PC-3 (cell line): ENCODE measurements around the gene HPSE2. TPM values are rescaled to one million over a fixed set of nuclear protein-coding genes. Genes with fewer than 3 reads are reported as not detected.

Experiments
- ATAC-seq: fragments of 200-7000 bp; cut with Tn5 transposase; 2 replicates; pipeline ENCODE4 v1.9.1; 2020; ENCODE audit warnings: mild to moderate bottlenecking, moderate library complexity
- BruUV-seq: library from RNA; stranded (reverse); fragments of 400-500 nt; replicated peaks from 2 replicates; lab custom pipeline; 2021; lab: Mats Ljungman, UMichigan
- CTCF ChIA-PET: fragments of 300-600 bp; sonication (Branson Sonifier 250); formaldehyde crosslinking; loops from one replicate; lab custom pipeline; 2022; ENCODE audit warnings: antibody characterized with exemption; lab: Charles Lee
- POLR2A ChIA-PET: fragments of 300-600 bp; sonication (Branson Sonifier 250); formaldehyde crosslinking; loops from one replicate; lab custom pipeline; 2022; ENCODE audit warnings: antibody characterized with exemption; ENCODE audit not compliant: unreplicated experiment; lab: Charles Lee
- DNase-seq: peaks from one replicate; pipeline ENCODE4 v3.0.0-alpha.2; 2015
- H2AFZ ChIP-seq: fragments of 300-600 bp; sonication (generic); 2 replicates; pipeline ENCODE4 v1.6.0; 2016; ENCODE audit warnings: antibody characterized with exemption, low read length
- H3F3A ChIP-seq: fragments of 300-600 bp; sonication (generic); one replicate; pipeline ENCODE4 v1.6.0; 2017; ENCODE audit warnings: antibody characterized with exemption, low read length, control low read depth, mild to moderate bottlenecking; ENCODE audit not compliant: unreplicated experiment
- H3K27ac ChIP-seq: fragments of 300-600 bp; sonication (generic); 2 replicates; pipeline ENCODE4 v1.5.1; 2016; ENCODE audit warnings: mild to moderate bottlenecking, low read length
- H3K27me3 ChIP-seq: fragments of 300-600 bp; sonication (generic); 2 replicates; pipeline ENCODE4 v1.6.1; 2016; ENCODE audit warnings: low read length, mixed read lengths
- H3K36me3 ChIP-seq: fragments of 300-600 bp; sonication (generic); 2 replicates; pipeline ENCODE4 v1.6.1; 2016; ENCODE audit warnings: low read depth, mixed run types, low read length, mixed read lengths
- H3K4me1 ChIP-seq: fragments of 300-600 bp; sonication (generic); 2 replicates; pipeline ENCODE4 v1.5.1; 2016; ENCODE audit warnings: low read length; ENCODE audit not compliant: insufficient read depth
- H3K4me2 ChIP-seq: fragments of 300-600 bp; sonication (generic); 2 replicates; pipeline ENCODE4 v1.6.0; 2016; ENCODE audit warnings: low read length
- H3K4me3 ChIP-seq: fragments of 300-600 bp; sonication (generic); 2 replicates; pipeline ENCODE4 v1.5.1; 2016; ENCODE audit warnings: mild to moderate bottlenecking, low read length, mixed read lengths
- H3K79me2 ChIP-seq: fragments of 300-600 bp; sonication (generic); 2 replicates; pipeline ENCODE4 v1.6.1; 2017; ENCODE audit warnings: low read length, mixed read lengths
- H3K9ac ChIP-seq: fragments of 300-600 bp; sonication (generic); 2 replicates; pipeline ENCODE4 v1.6.0; 2016; ENCODE audit warnings: mild to moderate bottlenecking, low read length
- H3K9me2 ChIP-seq: fragments of 300-600 bp; sonication (generic); replicated peaks from 2 replicates; pipeline ENCODE4 v1.6.1; 2016; ENCODE audit warnings: mixed run types, low read length, mixed read lengths
- H3K9me3 ChIP-seq: fragments of 300-600 bp; sonication (generic); 2 replicates; pipeline ENCODE4 v1.6.1; 2016; ENCODE audit warnings: low read length, mixed read lengths
- H4K20me1 ChIP-seq: fragments of 300-600 bp; sonication (generic); 2 replicates; pipeline ENCODE4 v1.6.1; 2016; ENCODE audit warnings: low read length, mixed read lengths
- EZH2 ChIP-seq: fragments of 300-600 bp; sonication (generic); IDR thresholded peaks from one replicate; pipeline ENCODE4 v1.6.1; 2017; ENCODE audit warnings: antibody characterized with exemption, mild to moderate bottlenecking, low read length; ENCODE audit not compliant: unreplicated experiment
- EZH2phosphoT487 ChIP-seq: fragments of 300-600 bp; sonication (generic); IDR thresholded peaks from 2 replicates; pipeline ENCODE4 v1.6.1; 2018; ENCODE audit warnings: mild to moderate bottlenecking, antibody characterized with exemption, low read length, borderline replicate concordance
- intact Hi-C: fragments of 100-400 bp; cut with micrococcal nuclease; formaldehyde crosslinking; loops from 2 replicates; pipeline ENCODE4 v1.9.0; 2023
- total RNA-seq: library from RNA; depleted of rRNA; stranded (reverse); fragments of >200 nt; gene quantifications from 2 replicates; pipeline ENCODE4 v1.2.3, GENCODE V29; 2014
- TF ChIP-seq, protein P1 (sequence below): fragments of 300-600 bp; sonication (generic); conservative IDR thresholded peaks from 2 replicates; pipeline ENCODE4 v1.5.1; 2017; ENCODE audit warnings: antibody characterized with exemption, low read depth, mild to moderate bottlenecking, low read length

HPSE2 gene
- total RNA-seq, 1 experiment from 2014 or later = 0.15 TPM

DNA sequence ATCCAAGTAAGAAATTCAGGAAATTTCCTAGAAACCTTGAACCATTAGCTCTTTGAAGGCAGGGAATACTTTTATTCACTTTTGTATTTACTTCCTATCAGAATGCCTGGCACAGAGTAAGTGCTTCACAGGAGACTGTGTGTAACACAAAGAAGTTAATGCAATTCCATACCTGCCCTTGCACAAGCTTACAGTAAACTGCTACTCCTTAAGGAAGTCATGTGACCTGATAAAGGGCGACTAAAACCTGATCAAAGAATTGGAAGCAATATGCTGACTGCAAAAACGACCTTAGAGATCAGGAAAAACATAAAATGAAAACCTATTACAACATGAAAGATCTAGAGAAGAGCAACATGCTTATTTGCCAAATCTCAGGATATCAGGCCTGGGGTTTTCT, 610.7 kb downstream of the HPSE2 start:
- peaks cover 27% of the 10 kb centered on the region; the same call in 1 of the 2 replicates for H3K27me3 ChIP-seq
- intact Hi-C loops = no loop called here
- no peak overlapping the region for H3K27ac ChIP-seq
- no peaks in the 10 kb centered on the region for H3K36me3 ChIP-seq
- BruUV-seq = no TSS peak
- TF ChIP-seq EZH2phosphoT487 = no peak
- TF ChIP-seq, protein P1, sequence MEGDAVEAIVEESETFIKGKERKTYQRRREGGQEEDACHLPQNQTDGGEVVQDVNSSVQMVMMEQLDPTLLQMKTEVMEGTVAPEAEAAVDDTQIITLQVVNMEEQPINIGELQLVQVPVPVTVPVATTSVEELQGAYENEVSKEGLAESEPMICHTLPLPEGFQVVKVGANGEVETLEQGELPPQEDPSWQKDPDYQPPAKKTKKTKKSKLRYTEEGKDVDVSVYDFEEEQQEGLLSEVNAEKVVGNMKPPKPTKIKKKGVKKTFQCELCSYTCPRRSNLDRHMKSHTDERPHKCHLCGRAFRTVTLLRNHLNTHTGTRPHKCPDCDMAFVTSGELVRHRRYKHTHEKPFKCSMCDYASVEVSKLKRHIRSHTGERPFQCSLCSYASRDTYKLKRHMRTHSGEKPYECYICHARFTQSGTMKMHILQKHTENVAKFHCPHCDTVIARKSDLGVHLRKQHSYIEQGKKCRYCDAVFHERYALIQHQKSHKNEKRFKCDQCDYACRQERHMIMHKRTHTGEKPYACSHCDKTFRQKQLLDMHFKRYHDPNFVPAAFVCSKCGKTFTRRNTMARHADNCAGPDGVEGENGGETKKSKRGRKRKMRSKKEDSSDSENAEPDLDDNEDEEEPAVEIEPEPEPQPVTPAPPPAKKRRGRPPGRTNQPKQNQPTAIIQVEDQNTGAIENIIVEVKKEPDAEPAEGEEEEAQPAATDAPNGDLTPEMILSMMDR = no peak
- no peak overlapping the region for H3K4me2 ChIP-seq
- ATAC-seq = no peak
- no peaks in the 10 kb centered on the region for H3K9me3 ChIP-seq
- no peak for DNase-seq
- H4K20me1 ChIP-seq = no peaks in the 10 kb centered on the region
- CTCF ChIA-PET = no interaction called here
- H2AFZ ChIP-seq = no peak overlapping the region
- POLR2A ChIA-PET = no interaction called here
- no peaks in the 10 kb centered on the region for H3F3A ChIP-seq
- H3K9ac ChIP-seq = no peak overlapping the region
- no peaks in the 10 kb centered on the region for H3K9me2 ChIP-seq
- H3K4me1 ChIP-seq = no peaks in the 10 kb centered on the region
- H3K4me3 ChIP-seq = no peak overlapping the region
- H3K79me2 ChIP-seq = no peaks in the 10 kb centered on the region

DNA sequence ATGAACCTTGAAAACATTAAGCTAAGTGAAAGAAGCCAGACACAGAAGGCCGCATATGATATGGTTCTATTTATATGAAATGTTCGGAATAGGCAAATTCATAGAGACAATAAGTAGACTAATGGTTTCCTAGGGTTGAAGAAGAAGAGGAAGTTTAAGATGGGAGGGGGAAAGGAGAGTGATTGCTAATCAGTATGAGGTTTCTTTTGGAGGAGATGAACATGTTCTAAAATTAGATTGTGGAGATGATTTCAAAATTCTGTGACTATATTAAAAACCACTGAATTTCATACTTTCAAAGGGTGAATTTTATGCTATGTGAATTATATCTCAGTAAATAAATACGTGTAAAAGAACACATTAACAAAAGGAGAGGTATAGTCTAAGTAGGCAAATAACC, 612.5 kb downstream of the HPSE2 start:
- H3K27me3 ChIP-seq = peaks cover 32% of the 10 kb centered on the region; the same call in 1 of the 2 replicates
- no peaks in the 10 kb centered on the region for H4K20me1 ChIP-seq
- no peaks in the 10 kb centered on the region for H3K9me3 ChIP-seq
- H3K4me1 ChIP-seq = no peaks in the 10 kb centered on the region
- no TSS peak for BruUV-seq
- no peaks in the 10 kb centered on the region for H3K79me2 ChIP-seq
- H3K9ac ChIP-seq = no peak overlapping the region
- no peak overlapping the region for H3K27ac ChIP-seq
- no peak overlapping the region for H3K4me2 ChIP-seq
- no peak overlapping the region for H2AFZ ChIP-seq
- no peak for ATAC-seq
- CTCF ChIA-PET = no interaction called here
- TF ChIP-seq, protein P1 = no peak
- TF ChIP-seq EZH2phosphoT487 (no peak), EZH2 (no peak)
- intact Hi-C loops = no loop called here
- H3K36me3 ChIP-seq = no peaks in the 10 kb centered on the region
- no peaks in the 10 kb centered on the region for H3F3A ChIP-seq
- DNase-seq = no peak
- H3K9me2 ChIP-seq = no peaks in the 10 kb centered on the region
- H3K4me3 ChIP-seq = no peak overlapping the region
- POLR2A ChIA-PET = no interaction called here

DNA sequence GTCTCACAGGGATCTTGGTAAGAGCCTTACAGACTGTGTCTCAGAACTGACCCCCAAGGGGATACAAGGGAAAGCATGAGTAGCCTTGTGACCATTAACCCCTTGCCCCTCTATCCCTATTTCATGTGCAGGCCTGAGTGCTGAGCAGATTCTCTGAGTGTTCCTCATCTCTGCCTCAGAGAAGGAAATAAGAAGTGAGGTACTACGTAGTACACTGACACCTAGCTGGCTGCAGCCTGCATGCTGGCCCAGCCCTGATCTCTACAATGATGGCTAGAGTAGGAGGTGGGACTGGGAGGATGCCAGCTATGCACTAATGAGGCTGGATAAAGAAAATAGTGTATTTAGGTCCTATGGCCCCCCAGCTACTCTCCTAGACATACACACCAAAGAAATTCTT, 614.0 kb downstream of the HPSE2 start:
- peaks cover 45% of the 10 kb centered on the region; the same call in 1 of the 2 replicates for H3K27me3 ChIP-seq
- no peak overlapping the region for H3K27ac ChIP-seq
- ATAC-seq (no peak), DNase-seq (no peak)
- POLR2A ChIA-PET = no interaction called here
- H2AFZ ChIP-seq = no peak overlapping the region
- H3K4me3 ChIP-seq = no peak overlapping the region
- no TSS peak for BruUV-seq
- TF ChIP-seq EZH2phosphoT487 = no peak
- TF ChIP-seq, protein P1 = no peak
- TF ChIP-seq EZH2 = no peak
- CTCF ChIA-PET = no interaction called here
- H3K4me2 ChIP-seq = no peak overlapping the region
- no peaks in the 10 kb centered on the region for H3K9me3 ChIP-seq
- intact Hi-C loops = no loop called here
- no peaks in the 10 kb centered on the region for H3K4me1 ChIP-seq
- H3F3A ChIP-seq = no peaks in the 10 kb centered on the region
- H3K9me2 ChIP-seq = no peaks in the 10 kb centered on the region
- H3K36me3 ChIP-seq = no peaks in the 10 kb centered on the region
- no peak overlapping the region for H3K9ac ChIP-seq
- H4K20me1 ChIP-seq = no peaks in the 10 kb centered on the region
- H3K79me2 ChIP-seq = no peaks in the 10 kb centered on the region
